ENCODE results near the gene PCK1. TPM values are rescaled to one million over a fixed set of nuclear protein-coding genes. Genes with fewer than 3 reads are reported as not detected.

Gene PCK1
- total and polyA plus RNA-seq, 2 of the 13 experiments (the other 11 are each of a cell fraction or from before 2014, with no cell fraction given): 6.5 to 12.6 TPM

DNA sequence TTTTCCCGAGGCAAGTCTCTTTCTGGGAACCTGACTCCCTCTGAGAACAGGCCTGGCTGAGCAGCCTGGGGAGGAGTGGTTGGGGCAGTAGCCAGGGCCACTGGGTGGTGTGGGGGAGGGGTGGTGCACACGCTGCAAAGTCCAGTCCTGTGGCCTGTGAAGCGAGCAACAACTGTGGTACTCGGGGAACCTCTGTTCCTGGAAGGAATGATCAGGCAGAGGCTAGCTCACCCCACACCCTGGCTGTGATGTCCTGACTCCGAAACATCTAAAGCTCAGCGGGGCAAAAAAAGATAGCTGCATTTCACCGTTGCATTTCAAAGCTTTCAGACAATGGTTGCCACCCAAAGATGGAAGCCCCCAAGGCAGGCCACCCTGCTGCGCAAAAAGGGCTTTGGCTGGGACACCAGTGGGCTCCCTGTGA is 25.5 kb downstream of the PCK1 start (continued):
- TF ChIP-seq GPBP1L1 (CRISPR knock-in tag; IDR thresholded peaks at IDR 0.05) (no peak), TFDP2 (CRISPR knock-in tag; IDR thresholded peaks at IDR 0.05) (no peak), ZNF230 (CRISPR knock-in tag; IDR thresholded peaks at IDR 0.05) (no peak), SMARCE1 (IDR thresholded peaks at IDR 0.05; ENCODE audit: borderline replicate concordance) (no peak), CHD4 (IDR thresholded peaks at IDR 0.05; ENCODE audit: borderline replicate concordance, low read length) (no peak), GLMP (CRISPR knock-in tag; IDR thresholded peaks at IDR 0.05; ENCODE audit: borderline replicate concordance) (no peak), HMG20B (CRISPR knock-in tag; conservative IDR thresholded peaks at IDR 0.05) (no peak), KLF12 (CRISPR knock-in tag; IDR thresholded peaks at IDR 0.05; ENCODE audit: borderline replicate concordance) (peak; percentile 90; the same call in 1 of the 2 replicates), ZSCAN22 (CRISPR knock-in tag; IDR thresholded peaks at IDR 0.05) (no peak), TAF15 (IDR thresholded peaks at IDR 0.05; ENCODE audit: low read depth, low read length, poor library complexity, severe bottlenecking) (no peak), ZFP37 (CRISPR knock-in tag; IDR thresholded peaks at IDR 0.05; ENCODE audit: borderline replicate concordance) (peak; percentile 58; the same call in 1 of the 2 replicates), SMARCC2 (IDR thresholded peaks at IDR 0.05) (no peak), SRF (IDR thresholded peaks at IDR 0.05; ENCODE audit: low read depth, low read length) (no peak), FOXO4 (CRISPR knock-in tag; conservative IDR thresholded peaks at IDR 0.05) (no peak), DR1 (CRISPR knock-in tag; IDR thresholded peaks at IDR 0.05) (no peak), MTA3 (CRISPR knock-in tag; IDR thresholded peaks at IDR 0.05) (no peak), ZNF790 (CRISPR knock-in tag; IDR thresholded peaks at IDR 0.05; ENCODE audit: borderline replicate concordance) (no peak), TMF1 (CRISPR knock-in tag; IDR thresholded peaks at IDR 0.05; ENCODE audit: low read depth) (peak; percentile 56; the same call in 1 of the 2 replicates), DMTF1 (CRISPR knock-in tag; IDR thresholded peaks at IDR 0.05) (no peak), ZNF124 (CRISPR knock-in tag; IDR thresholded peaks at IDR 0.05) (no peak; the same call in 1 of the 2 replicates), TEAD3 (CRISPR knock-in tag; optimal IDR thresholded peaks at IDR 0.05; ENCODE audit: borderline replicate concordance) (peak; percentile 65)
- TF ChIP-seq, protein P1, sequence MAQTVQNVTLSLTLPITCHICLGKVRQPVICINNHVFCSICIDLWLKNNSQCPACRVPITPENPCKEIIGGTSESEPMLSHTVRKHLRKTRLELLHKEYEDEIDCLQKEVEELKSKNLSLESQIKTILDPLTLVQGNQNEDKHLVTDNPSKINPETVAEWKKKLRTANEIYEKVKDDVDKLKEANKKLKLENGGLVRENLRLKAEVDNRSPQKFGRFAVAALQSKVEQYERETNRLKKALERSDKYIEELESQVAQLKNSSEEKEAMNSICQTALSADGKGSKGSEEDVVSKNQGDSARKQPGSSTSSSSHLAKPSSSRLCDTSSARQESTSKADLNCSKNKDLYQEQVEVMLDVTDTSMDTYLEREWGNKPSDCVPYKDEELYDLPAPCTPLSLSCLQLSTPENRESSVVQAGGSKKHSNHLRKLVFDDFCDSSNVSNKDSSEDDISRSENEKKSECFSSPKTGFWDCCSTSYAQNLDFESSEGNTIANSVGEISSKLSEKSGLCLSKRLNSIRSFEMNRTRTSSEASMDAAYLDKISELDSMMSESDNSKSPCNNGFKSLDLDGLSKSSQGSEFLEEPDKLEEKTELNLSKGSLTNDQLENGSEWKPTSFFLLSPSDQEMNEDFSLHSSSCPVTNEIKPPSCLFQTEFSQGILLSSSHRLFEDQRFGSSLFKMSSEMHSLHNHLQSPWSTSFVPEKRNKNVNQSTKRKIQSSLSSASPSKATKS (CRISPR knock-in tag; IDR thresholded peaks at IDR 0.05): no peak
